ENCODE data around the gene ABCB10. TPM values are rescaled to one million over a fixed set of nuclear protein-coding genes. Genes with fewer than 3 reads are reported as not detected.
A peak's percentile ranks its signal among the peaks of the same experiment; 100 is the strongest.

ABCB10 gene
- total RNA-seq, 2 donors from 2014 or later, result 11.0 to 21.9 TPM

- Histone ChIP-seq H3K36me3 (no peaks in the 10 kb centered on the region), H3K4me3 (no peak overlapping the region), H3K27ac (no peak overlapping the region), H3K4me1 (replicated peaks) (peaks cover under 1% of the 10 kb centered on the region), H3K27me3 (replicated peaks; ENCODE audit: insufficient read depth) (no peaks in the 10 kb centered on the region), H3K9me3 (no peaks in the 10 kb centered on the region)
- intact Hi-C loops (cut with DNase I), result no loop called here
- DNase-seq (ENCODE audit: low spot score), result no peak
- WGBS, result 95% methylated on average over 1 of the region's 1 CpG
- TF ChIP-seq POLR2AphosphoS5 (IDR thresholded peaks at IDR 0.05) (no peak), POLR2A (IDR thresholded peaks at IDR 0.05) (no peak)
- TF ChIP-seq, protein P1, sequence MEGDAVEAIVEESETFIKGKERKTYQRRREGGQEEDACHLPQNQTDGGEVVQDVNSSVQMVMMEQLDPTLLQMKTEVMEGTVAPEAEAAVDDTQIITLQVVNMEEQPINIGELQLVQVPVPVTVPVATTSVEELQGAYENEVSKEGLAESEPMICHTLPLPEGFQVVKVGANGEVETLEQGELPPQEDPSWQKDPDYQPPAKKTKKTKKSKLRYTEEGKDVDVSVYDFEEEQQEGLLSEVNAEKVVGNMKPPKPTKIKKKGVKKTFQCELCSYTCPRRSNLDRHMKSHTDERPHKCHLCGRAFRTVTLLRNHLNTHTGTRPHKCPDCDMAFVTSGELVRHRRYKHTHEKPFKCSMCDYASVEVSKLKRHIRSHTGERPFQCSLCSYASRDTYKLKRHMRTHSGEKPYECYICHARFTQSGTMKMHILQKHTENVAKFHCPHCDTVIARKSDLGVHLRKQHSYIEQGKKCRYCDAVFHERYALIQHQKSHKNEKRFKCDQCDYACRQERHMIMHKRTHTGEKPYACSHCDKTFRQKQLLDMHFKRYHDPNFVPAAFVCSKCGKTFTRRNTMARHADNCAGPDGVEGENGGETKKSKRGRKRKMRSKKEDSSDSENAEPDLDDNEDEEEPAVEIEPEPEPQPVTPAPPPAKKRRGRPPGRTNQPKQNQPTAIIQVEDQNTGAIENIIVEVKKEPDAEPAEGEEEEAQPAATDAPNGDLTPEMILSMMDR (IDR thresholded peaks at IDR 0.05), result no peak
These were observed 13.9 kb downstream of the ABCB10 start for GRCh38 chr1:229544587-229544986.

- H3K36me3 ChIP-seq, result no peaks in the 10 kb centered on the region
These were observed 18.5 kb downstream of the ABCB10 start for GRCh38 chr1:229539863-229540506.

GRCh38 chr1:229538945-229539344, 19.6 kb downstream of the ABCB10 start:
- intact Hi-C loops (cut with DNase I), result no loop called here
- Histone ChIP-seq H3K9me3 (no peaks in the 10 kb centered on the region), H3K36me3 (no peaks in the 10 kb centered on the region), H3K4me3 (no peak overlapping the region), H3K4me1 (replicated peaks) (no peaks in the 10 kb centered on the region), H3K27ac (no peak overlapping the region), H3K27me3 (replicated peaks; ENCODE audit: insufficient read depth) (no peaks in the 10 kb centered on the region)
- TF ChIP-seq POLR2A (IDR thresholded peaks at IDR 0.05), result no peak
- TF ChIP-seq, protein P1 (IDR thresholded peaks at IDR 0.05), result no peak
- TF ChIP-seq POLR2AphosphoS5 (IDR thresholded peaks at IDR 0.05), result no peak
- 85% methylated on average over 5 of the region's 5 CpGs for WGBS
- no peak for DNase-seq (ENCODE audit: low spot score)

More at GRCh38 chr1:229539863-229540506, 18.5 kb downstream of the ABCB10 start:
- WGBS, result 83% methylated on average over 6 of the region's 6 CpGs
- TF ChIP-seq, protein P1 (IDR thresholded peaks at IDR 0.05), result no peak
- no peak for TF ChIP-seq POLR2A (IDR thresholded peaks at IDR 0.05)
- no peak for TF ChIP-seq POLR2AphosphoS5 (IDR thresholded peaks at IDR 0.05)
- Histone ChIP-seq H3K4me1 (replicated peaks) (no peaks in the 10 kb centered on the region), H3K9me3 (no peaks in the 10 kb centered on the region), H3K4me3 (no peak overlapping the region), H3K27ac (no peak overlapping the region), H3K27me3 (replicated peaks; ENCODE audit: insufficient read depth) (no peaks in the 10 kb centered on the region)
- intact Hi-C loops (cut with DNase I), result no loop called here
- no peak for DNase-seq (ENCODE audit: low spot score)

- Histone ChIP-seq H3K4me3 (no peak overlapping the region), H3K36me3 (no peaks in the 10 kb centered on the region), H3K4me1 (replicated peaks) (no peaks in the 10 kb centered on the region), H3K27ac (no peak overlapping the region), H3K9me3 (no peaks in the 10 kb centered on the region), H3K27me3 (replicated peaks; ENCODE audit: insufficient read depth) (no peaks in the 10 kb centered on the region)
- no peak for DNase-seq (ENCODE audit: low spot score)
- TF ChIP-seq POLR2A (IDR thresholded peaks at IDR 0.05), result no peak
- TF ChIP-seq POLR2AphosphoS5 (IDR thresholded peaks at IDR 0.05), result no peak
- TF ChIP-seq, protein P1 (IDR thresholded peaks at IDR 0.05), result no peak
- intact Hi-C loops (cut with DNase I), result no loop called here
- 82% methylated on average over 4 of the region's 4 CpGs for WGBS
These were observed 20.6 kb downstream of the ABCB10 start for GRCh38 chr1:229537894-229538293.

GRCh38 chr1:229536982-229537381, 21.5 kb downstream of the ABCB10 start:
- TF ChIP-seq POLR2A (IDR thresholded peaks at IDR 0.05) (no peak), POLR2AphosphoS5 (IDR thresholded peaks at IDR 0.05) (peak; percentile 69)
- TF ChIP-seq, protein P1 (IDR thresholded peaks at IDR 0.05), result no peak
- DNase-seq (ENCODE audit: low spot score), result peak; percentile 28
- Histone ChIP-seq H3K27ac (no peak overlapping the region), H3K9me3 (no peaks in the 10 kb centered on the region), H3K27me3 (replicated peaks; ENCODE audit: insufficient read depth) (no peaks in the 10 kb centered on the region), H3K4me1 (replicated peaks) (no peaks in the 10 kb centered on the region), H3K4me3 (no peak overlapping the region), H3K36me3 (no peaks in the 10 kb centered on the region)
- intact Hi-C loops (cut with DNase I), result no loop called here

All from prostate gland (tissue), 2 donors.